Epithelial cell of esophagus (primary cell): ENCODE measurements around the gene BICDL2.

Source experiments
- DNase-seq: peaks from one replicate; pipeline ENCODE4 v3.0.0; 2010; ENCODE audit warnings: low read depth
- H3K4me3 ChIP-seq: 2 replicates; pipeline ENCODE4 v1.5.1; 2011; ENCODE audit warnings: mild to moderate bottlenecking, low read length, control low read depth
- CTCF ChIP-seq: IDR thresholded peaks from 2 replicates; pipeline ENCODE4 v1.5.1; 2011; ENCODE audit warnings: low read depth, mild to moderate bottlenecking, low read length, control low read depth, inconsistent platforms; ENCODE audit not compliant: insufficient read depth; ENCODE audit errors: missing control alignments

The BICDL2 gene

GRCh38 chr16:3004319-3004718, 32.4 kb downstream of the BICDL2 start:
- TF ChIP-seq CTCF, result no peak
- DNase-seq, result peak; percentile 52
- no peak overlapping the region for H3K4me3 ChIP-seq

GRCh38 chr16:3003582-3004270, 33.0 kb downstream of the BICDL2 start:
- DNase-seq, result peak; percentile 100
- TF ChIP-seq CTCF, result peak; percentile 52
- H3K4me3 ChIP-seq, result no peak overlapping the region

GRCh38 chr16:3001316-3001715, 35.4 kb downstream of the BICDL2 start:
- no peak overlapping the region for H3K4me3 ChIP-seq
- no peak for DNase-seq
- TF ChIP-seq CTCF, result no peak

- no peak for DNase-seq
- TF ChIP-seq CTCF, result no peak
- no peak overlapping the region for H3K4me3 ChIP-seq
Measured at GRCh38 chr16:3000540-3000939, 36.2 kb downstream of the BICDL2 start.

- no peak for DNase-seq
- no peak for TF ChIP-seq CTCF
- no peak overlapping the region for H3K4me3 ChIP-seq
Measured at GRCh38 chr16:2999929-3000328, 36.8 kb downstream of the BICDL2 start.

GRCh38 chr16:2996298-2996697, 40.4 kb downstream of the BICDL2 start:
- DNase-seq, result no peak
- no peak for TF ChIP-seq CTCF
- H3K4me3 ChIP-seq, result no peak overlapping the region
